ENCODE results near the gene EMP1. TPM values are rescaled to one million over a fixed set of nuclear protein-coding genes. Genes with fewer than 3 reads are reported as not detected.

EMP1 gene
- total RNA-seq, 1 experiment from 2014 or later: 0.63 TPM

DNA sequence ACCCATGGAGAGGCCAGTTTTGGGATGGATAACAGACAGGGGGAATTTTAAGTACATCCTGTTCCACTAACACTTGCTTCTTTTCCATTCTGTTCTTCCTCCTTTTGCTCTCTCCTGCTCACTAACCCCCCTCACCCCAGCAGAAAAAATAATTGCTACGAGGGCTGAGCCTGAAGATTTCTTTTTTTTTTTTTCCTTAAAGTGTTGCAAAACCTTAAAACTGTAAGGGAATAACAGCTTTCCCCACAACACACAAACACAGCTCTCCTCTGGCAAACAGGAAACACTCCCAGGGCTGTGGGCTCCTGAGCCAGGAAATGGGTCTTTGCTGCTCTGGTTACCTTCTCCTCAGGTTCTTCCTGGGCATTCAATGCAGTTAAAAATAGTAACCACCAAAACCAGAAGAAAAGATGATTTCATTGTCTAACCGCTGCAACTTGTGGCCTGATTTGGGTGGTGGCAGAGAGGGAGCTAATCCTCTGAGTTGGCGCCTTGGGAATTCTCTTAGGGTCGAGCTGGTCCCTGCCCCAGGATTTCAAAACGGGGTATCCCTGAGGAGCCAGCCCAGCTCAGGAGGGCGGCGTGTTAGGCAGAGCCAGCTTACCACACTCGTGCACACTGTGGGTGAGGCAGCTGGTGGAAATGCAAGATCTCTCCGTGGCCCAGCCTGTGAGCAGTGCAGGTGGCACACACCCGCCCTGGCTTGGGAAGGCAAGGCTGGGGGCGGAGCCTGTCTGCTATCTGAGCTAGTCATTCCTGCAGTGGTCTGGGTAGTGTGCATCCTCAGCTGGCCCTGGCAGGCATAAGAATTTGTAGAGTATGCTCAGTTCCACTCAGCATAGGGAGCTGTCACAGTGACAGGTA lies 17.1 kb upstream of the EMP1 start:
- Histone ChIP-seq H3K23ac (ENCODE audit: insufficient read length, low read depth, low read length) (no peak overlapping the region), H3K27me3 (ENCODE audit: insufficient read depth, low read length) (no peaks in the 10 kb centered on the region), H3K9me3 (ENCODE audit: control insufficient read depth, low read depth, low read length) (no peaks in the 10 kb centered on the region), H4K20me1 (ENCODE audit: control insufficient read depth, insufficient read depth, insufficient read length) (no peaks in the 10 kb centered on the region), H4K8ac (replicated peaks; ENCODE audit: insufficient read length, low read depth, low read length) (no peak overlapping the region), H3K79me2 (ENCODE audit: insufficient read depth, low read length) (no peaks in the 10 kb centered on the region), H3T11ph (ENCODE audit: low read length) (no peak overlapping the region), H2BK5ac (ENCODE audit: insufficient read length, low read length) (no peak overlapping the region), H2BK120ac (ENCODE audit: low read depth, low read length, poor library complexity, severe bottlenecking) (no peak overlapping the region), H3K18ac (ENCODE audit: insufficient read length, low read depth, low read length) (peak overlapping the region; percentile 65), H2BK15ac (ENCODE audit: low read depth, low read length) (no peak overlapping the region), H3K4me1 (ENCODE audit: insufficient read depth, low read length) (peaks cover 14% of the 10 kb centered on the region; the same call in 1 of the 2 replicates), H2AFZ (ENCODE audit: low read length) (no peak overlapping the region), H2BK20ac (ENCODE audit: low read depth, low read length, poor library complexity, severe bottlenecking) (no peak overlapping the region), H3K79me1 (ENCODE audit: insufficient read depth, low read depth, low read length, poor library complexity, severe bottlenecking) (no peaks in the 10 kb centered on the region), H2BK12ac (ENCODE audit: insufficient read length, low read depth, low read length) (no peak overlapping the region), H3K9ac (ENCODE audit: extremely low read depth, insufficient read length, low read length) (no peak overlapping the region), H3K4me2 (ENCODE audit: insufficient read depth, insufficient read length, low read length) (peak overlapping the region; percentile 55), H3K27ac (ENCODE audit: insufficient read length, low read depth, low read length) (no peak overlapping the region), H3K14ac (ENCODE audit: insufficient read depth, low read length) (peak overlapping the region; percentile 69; the same call in 1 of the 2 replicates), H4K5ac (ENCODE audit: insufficient read length, low read depth, low read length) (no peak overlapping the region), H3K56ac (ENCODE audit: insufficient read length, low read depth, low read length) (no peak overlapping the region), H3K23me2 (ENCODE audit: insufficient read length, low read depth, low read length, poor library complexity, severe bottlenecking) (no peaks in the 10 kb centered on the region), H3K4ac (ENCODE audit: low read depth, low read length) (no peak overlapping the region), H4K91ac (ENCODE audit: insufficient read length, low read depth, low read length) (no peak overlapping the region), H2AK5ac (ENCODE audit: insufficient read length, low read length) (no peak overlapping the region)
- TF ChIP-seq, protein P1, sequence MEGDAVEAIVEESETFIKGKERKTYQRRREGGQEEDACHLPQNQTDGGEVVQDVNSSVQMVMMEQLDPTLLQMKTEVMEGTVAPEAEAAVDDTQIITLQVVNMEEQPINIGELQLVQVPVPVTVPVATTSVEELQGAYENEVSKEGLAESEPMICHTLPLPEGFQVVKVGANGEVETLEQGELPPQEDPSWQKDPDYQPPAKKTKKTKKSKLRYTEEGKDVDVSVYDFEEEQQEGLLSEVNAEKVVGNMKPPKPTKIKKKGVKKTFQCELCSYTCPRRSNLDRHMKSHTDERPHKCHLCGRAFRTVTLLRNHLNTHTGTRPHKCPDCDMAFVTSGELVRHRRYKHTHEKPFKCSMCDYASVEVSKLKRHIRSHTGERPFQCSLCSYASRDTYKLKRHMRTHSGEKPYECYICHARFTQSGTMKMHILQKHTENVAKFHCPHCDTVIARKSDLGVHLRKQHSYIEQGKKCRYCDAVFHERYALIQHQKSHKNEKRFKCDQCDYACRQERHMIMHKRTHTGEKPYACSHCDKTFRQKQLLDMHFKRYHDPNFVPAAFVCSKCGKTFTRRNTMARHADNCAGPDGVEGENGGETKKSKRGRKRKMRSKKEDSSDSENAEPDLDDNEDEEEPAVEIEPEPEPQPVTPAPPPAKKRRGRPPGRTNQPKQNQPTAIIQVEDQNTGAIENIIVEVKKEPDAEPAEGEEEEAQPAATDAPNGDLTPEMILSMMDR (conservative IDR thresholded peaks at IDR 0.05): no peak
- WGBS (ENCODE audit: extremely low coverage, insufficient read length, low lambda C conversion rate): no CpG with 5 or more reads among the region's 11 CpGs
- DNase-seq: peak; percentile 80
- peaks cover 26% of the 10 kb centered on the region in 2 experiments for H3K4me1 Mint-ChIP-seq
- no peaks in the 10 kb centered on the region for H3K9me3 Mint-ChIP-seq
- peak overlapping the region; percentile 24 to 35 for H3K4me3 Mint-ChIP-seq
- no peaks in the 10 kb centered on the region for H3K27me3 Mint-ChIP-seq (ENCODE audit: low read depth)
- no peaks in the 10 kb centered on the region for H3K36me3 Mint-ChIP-seq (ENCODE audit: insufficient read depth in 1 of 3, low read depth in 3 of 3)
- H3K27ac Mint-ChIP-seq: peak overlapping the region in 2 of 3 experiments; percentile 68 to 95; a peak in 5 of 7 replicates

Measured in H9 (cell line).